ENCODE results near the gene COL1A2.

The COL1A2 gene

DNA sequence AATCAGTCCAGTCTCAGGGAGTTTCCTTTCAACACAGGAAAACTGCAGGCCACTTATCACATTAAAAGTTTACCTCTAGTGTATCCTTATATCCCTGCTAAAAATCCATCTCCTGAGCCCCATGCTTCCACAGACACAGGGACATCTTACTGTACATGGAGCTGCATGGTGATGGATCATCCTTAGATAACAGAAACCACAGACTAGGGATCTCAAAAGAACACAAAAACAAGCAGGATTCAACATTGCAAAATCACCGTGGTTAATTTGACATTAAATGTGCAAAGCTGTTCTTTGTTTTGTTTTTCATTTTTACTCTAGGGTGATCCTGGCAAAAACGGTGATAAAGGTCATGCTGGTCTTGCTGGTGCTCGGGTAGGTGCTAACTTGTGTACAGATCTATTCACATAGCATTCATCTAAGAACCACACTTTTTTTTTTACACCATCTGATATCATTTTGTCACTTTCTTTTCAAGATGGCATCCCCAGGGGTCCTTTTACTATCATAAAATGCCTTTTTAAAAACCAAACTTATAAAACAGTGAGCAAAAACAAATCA, 18.1 kb downstream of the COL1A2 start:
- DNase-seq: no peak

DNA sequence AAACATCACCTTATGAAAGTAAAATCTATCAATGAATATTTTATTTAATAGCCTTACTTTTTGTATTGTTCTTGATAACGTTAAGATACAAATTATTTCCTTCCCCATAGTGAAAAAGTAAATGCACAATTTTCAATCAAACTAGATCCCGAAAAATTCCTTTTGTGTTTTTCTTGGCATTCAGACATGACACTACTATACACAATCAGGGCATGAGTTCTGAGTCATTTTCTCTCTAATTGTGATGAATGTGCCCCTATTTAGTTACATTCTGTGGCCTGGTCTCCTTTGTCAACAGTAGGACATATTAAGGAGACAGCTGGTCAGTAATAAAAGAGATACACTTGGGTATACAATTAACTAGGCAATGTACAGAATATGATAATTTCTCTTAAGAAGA, 19.8 kb downstream of the COL1A2 start:
- DNase-seq: no peak

DNA sequence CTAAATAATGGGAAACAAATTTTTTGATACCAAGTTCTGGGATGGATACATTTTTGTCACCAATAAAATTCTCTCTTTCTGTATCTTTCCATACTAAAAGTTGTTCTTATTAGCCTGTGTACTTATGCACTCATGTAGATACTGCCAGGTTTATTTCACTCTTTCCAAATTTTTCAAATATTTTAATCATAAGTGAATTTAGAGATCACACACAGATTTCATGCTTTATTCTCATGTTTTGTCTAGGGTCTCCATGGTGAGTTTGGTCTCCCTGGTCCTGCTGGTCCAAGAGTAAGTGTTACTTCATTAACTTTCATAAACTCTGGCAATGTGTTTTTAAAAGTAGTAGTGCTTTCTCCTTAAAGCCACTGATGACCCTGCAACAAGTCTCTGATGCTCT, 20.3 kb downstream of the COL1A2 start:
- no peak for DNase-seq

DNA sequence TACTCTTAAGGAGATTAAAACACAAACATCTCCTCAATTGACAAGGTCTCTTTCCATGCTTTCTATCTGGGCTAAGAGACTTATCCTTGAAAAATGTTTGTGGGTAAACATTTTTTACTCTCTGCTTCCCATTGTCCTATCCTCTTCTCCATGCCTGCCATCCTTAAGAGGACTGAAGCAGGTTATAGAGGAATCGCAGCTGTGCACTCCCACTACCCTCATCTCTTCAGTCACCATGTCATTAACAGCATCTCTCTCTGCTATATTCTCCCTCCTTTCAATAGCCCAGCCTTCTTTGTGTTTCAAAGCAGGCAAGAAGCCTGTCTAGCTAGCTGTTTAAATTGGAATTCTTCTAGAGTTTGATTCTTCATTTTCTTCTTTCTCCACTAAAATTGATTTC, 22.6 kb downstream of the COL1A2 start:
- no peak for DNase-seq

DNA sequence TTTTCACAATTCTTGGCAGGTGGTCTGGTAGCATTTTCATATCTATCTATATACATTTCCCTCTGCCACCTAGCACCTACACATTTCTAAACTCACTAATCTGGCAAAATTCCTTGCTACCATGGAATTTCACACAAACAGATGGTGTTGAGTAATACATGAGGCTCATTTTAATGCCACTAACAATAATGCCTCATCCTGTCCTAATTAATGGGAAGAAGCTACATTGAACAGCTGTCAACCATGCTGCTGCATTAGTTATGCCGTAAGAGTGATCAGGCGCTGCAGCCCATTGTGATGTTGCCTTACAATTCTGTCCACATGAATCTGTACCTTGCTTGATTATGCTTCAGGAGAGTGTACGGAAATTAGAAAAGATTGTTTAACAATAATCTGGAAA, 23.2 kb downstream of the COL1A2 start:
- DNase-seq: no peak

DNA sequence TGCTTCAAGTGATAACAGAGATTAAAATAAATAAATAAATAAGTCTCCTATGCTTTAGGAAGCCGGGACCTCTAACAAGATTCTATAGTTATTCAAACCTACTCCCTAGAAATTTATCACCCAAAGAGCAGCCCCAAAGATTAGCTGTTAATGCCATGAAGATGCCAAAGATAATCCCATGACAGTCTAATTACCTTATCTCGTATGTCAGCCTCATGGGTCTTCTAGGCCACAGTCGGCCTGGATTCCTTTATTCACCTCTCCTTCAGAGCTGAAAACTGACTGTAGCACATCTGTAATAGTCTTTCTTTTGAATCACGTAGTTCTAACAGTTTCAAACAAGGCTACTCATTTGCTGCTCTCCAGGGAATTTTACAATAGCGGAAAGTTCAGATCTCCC, 24.2 kb downstream of the COL1A2 start:
- DNase-seq: no peak

DNA sequence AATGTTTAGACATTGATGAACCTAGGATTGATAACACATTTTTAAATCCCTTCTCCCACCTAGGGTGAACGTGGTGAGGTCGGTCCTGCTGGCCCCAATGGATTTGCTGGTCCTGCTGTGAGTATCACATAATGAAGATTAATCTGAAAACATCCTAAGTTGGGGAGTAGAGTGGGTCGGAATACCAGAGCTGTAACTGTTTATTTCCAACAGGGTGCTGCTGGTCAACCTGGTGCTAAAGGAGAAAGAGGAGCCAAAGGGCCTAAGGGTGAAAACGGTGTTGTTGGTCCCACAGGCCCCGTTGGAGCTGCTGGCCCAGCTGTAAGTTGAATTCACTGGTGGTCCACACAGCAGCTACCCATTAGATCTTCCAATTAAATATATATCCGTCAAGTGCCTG, 25.6 kb downstream of the COL1A2 start:
- no peak for DNase-seq

DNA sequence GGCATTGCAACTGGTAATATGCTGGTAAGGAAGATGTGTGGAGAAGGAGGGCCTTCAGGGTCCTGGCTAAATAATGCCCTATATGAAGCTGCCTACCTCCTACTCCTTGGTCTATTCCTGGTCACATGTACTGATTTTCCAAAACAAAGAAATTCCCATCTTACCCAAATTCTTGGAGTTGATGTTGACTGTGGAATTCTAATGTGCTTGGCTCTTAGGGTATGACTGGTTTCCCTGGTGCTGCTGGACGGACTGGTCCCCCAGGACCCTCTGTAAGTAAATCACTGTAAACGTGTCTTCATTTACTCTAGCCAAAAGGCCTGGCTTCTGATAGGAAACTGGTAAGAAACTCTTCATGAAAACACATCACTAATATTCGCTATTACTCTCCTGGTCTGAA, 27.0 kb downstream of the COL1A2 start:
- no peak for DNase-seq

DNA sequence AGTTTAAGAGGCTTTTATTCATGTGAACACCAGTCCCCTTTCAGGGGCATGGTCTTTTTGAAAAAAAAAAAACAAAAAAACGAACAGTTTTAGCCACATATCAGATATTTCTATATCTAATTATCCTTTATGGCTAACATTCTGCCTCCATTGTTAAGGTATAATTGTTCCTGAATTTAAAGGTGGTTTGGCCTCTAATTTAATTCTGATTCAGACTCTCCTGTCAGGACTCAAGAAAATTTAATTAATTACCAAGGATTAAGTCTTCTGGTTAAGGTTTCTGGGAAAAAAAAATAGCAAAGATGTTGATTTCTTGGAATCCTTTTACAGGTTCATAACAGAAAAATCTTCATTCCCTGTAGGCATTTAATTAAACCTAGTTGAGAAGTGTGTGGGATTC, 27.4 kb downstream of the COL1A2 start:
- no peak for DNase-seq

DNA sequence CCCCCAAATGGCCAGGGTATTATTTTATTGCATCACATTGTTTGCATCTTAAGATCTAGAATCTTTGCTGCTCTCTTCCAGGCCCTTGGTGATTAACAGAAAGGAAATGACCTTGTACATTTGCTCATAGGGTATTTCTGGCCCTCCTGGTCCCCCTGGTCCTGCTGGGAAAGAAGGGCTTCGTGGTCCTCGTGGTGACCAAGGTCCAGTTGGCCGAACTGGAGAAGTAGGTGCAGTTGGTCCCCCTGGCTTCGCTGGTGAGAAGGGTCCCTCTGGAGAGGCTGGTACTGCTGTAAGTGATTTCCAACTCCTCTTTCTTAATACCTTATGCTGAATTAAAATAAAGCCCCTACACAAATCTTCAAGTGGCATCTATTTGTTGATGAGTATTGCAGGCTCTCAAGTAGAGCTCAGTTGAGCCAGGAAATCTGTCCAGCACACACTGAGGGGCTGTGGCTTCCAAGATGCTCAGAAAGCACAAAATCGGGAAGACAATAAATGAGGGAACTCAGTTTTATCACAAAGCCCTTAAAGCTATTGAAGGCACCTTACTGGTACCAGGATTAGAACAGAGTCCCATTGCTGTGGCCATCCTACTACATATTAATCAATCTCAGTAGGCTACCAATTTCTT, 28.2 kb downstream of the COL1A2 start:
- no peak for DNase-seq

DNA sequence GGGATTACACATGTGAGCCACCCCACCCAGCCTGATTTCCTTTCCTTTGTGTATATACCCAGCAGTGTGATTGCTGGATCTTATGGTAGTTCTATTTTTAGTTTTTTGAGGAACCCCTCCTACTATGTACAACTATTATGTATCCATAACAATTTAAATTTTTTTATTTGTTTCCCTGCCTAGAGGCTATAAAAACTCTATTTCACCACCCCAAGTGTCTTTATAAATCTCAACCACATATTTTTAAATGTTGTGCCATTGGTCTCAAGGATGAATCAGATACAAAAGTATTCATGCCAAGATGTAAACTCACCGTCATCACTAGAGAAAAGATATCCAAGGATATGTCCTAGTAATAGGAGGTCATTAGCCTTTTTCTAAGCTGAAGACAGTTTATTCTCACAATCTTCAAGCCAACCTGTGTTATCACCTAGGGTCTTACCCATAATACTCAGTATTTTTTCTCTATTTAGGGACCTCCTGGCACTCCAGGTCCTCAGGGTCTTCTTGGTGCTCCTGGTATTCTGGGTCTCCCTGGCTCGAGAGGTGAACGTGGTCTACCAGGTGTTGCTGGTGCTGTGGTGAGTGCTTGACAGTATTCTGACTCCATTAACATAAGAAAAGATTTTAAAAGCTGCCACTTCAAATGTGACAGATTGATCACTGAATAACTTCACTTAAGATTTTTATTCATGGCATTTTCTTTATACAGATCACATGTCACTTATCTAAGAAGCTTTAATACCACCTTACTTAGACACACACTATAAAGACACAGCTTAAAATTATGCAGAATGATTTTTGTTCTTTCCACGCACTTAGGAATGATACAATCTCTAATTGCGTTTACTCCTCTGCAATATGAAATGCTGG, 29.4 kb downstream of the COL1A2 start:
- no peak for DNase-seq

DNA sequence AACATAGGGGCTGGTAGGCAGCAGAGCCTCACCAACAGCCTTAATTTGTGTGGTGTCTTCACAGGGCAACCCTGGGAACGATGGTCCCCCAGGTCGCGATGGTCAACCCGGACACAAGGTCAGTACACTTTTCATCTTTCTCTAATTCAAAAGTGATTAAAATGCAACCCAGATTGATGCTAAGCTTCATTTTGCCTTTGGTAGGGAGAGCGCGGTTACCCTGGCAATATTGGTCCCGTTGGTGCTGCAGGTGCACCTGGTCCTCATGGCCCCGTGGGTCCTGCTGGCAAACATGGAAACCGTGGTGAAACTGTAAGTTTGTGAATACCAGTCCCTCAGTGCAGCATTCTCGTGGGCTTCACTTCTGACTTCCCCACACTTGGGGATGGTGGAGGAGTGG, 30.9 kb downstream of the COL1A2 start:
- no peak for DNase-seq

DNA sequence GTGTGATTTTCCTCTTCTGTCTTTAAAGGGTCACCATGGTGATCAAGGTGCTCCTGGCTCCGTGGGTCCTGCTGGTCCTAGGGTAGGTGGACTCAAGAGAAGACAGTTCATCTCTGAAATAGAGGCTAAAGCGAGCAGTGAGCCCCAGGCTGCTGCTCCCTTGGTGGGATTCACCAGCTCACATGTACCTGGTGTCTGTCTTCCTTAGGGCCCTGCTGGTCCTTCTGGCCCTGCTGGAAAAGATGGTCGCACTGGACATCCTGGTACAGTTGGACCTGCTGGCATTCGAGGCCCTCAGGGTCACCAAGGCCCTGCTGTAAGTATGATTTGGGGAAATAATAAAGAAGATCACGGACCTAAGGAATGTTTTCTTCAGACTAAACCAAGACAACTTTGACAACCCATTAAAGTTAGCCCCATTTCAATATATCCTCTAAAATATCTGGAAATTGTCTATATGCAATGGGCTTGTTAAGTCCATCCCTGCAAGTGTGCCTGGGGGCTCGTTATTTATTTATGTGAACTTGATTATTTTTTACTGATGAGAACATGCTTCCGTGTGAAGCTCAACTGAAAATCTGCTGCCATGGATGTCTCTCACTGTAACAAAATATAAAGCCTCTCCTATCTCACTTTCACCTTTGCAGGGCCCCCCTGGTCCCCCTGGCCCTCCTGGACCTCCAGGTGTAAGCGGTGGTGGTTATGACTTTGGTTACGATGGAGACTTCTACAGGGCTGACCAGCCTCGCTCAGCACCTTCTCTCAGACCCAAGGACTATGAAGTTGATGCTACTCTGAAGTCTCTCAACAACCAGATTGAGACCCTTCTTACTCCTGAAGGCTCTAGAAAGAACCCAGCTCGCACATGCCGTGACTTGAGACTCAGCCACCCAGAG, 32.5 kb downstream of the COL1A2 start:
- DNase-seq: no peak

DNA sequence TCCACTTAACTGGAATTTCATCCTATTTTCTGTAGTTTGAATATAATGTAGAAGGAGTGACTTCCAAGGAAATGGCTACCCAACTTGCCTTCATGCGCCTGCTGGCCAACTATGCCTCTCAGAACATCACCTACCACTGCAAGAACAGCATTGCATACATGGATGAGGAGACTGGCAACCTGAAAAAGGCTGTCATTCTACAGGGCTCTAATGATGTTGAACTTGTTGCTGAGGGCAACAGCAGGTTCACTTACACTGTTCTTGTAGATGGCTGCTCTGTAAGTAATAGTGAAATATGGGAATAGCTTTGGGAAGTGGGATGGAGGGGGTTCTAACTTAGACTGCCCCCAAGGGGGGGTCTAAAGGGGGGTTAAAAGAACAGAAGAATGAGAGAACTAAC, 34.5 kb downstream of the COL1A2 start:
- no peak for DNase-seq

DNA sequence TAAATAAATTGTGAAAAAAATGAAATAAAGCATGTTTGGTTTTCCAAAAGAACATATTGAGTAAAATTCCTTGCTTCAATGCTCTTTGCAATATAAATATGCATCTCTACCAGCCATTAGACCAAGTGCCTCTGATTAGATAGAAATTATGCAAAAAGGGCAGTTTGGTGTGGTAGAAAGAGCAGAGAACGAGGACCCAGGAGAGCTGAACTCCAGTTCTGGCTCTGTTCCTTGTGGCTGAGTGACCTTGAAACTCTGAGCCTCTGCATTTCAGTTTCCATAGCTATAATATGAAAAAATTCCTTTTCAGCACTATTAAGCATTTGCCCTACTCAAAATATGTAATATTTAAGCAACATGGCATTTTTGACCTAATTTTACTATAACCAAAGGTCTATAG, 36.5 kb downstream of the COL1A2 start:
- DNase-seq: no peak

DNA sequence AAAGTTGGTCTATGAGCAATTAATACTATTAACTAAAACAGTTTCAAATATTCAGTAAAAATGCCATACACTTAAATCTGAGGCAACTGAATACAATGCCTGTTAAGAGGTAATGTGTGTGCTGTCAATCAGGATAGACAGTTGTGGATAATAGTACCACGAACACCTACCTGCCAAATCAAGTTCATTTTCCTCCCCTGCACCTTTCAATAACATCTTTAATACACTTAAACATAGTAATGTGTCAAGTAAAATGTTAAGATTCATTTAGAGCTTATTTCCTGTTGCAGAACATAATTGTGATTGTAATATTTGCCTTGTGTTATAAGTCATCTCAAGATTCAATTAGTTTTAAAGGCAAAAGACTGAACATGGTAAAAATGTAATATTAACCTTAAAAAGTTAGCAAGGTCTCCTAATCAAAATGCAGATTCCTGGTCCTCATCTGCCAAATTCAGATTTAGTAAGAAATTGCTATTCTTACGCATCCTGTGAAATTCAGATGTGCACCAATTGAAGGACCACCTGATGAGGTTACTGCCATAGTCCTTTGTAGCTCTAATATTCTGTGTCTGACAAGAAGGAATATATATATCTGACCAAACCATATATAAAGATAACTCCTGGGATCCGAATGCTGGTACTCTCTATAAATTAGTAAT, 37.1 kb downstream of the COL1A2 start:
- no peak for DNase-seq

DNA sequence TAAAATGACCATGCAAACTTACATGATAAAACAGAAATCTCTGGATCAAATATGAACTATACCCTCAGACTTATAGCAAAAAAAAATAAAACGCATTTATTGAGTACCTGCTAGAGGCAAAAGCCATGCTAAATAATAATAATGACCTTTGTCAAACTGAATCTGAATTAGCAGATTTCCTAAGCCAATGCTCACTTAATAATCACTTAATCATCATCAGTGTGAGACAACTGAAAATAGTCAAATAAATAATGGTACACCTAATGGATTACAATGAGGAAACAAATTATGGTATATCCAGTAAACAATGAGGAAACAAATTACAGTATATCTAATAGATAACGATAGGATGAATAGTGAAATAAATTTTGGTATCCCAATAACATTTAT, 37.6 kb downstream of the COL1A2 start:
- no peak for DNase-seq

DNA sequence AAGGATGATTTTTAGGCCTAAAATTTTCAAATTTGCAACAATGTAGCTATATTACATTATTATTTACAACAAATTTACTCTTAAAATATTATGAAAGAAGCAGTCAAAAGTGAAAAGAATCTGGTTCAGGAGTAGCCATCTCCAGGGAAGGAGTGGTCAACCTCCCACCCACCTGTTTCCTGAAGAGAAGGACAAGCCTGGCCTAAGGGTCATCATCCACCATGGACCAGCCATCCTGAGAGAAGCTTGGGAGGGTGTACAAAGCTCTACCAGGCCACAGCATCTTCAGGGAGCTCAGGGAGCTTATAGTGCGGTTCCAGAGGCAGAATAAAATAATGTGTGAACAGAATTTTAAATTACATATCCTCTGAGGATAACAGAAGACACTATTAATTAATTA, 38.1 kb downstream of the COL1A2 start:
- DNase-seq: no peak

DNA sequence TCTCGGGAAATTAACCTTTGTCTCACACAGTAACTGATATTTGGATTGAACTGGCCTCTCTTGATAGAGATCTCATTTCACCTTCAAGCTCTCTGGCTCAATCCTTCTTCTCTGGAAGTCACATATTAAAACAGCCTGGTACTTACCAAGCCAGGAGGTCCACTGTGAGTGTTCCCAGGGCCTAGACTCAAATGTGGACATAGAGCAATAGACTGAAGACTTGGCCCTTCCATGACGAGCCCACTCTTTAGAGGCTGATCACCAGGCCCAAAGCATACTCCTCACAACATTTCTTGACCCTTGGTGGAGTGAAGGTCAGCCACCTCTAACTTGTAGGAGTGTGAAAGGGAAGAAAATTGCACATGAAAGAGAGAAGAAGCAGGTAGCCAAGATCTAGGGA, 38.5 kb downstream of the COL1A2 start:
- DNase-seq: no peak

DNA sequence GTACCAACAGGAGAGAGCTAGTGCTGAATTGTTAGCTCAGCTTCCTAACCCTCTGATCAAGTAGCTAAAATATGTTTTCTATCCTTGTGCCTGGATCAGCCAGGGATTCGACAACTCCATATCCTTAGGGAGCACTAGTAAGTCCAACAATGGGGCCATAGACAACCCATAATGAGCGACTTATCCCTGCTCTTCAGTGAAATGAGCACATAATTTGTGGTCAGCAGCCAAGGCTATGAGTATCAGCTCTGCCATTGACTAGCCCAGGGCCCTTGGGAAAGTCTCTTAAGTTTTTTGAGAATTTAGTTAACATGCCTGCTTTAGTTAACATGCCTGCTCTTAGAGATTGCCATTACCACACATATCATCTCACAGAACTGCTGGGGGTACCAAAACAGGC, 39.3 kb downstream of the COL1A2 start:
- DNase-seq: no peak

DNA sequence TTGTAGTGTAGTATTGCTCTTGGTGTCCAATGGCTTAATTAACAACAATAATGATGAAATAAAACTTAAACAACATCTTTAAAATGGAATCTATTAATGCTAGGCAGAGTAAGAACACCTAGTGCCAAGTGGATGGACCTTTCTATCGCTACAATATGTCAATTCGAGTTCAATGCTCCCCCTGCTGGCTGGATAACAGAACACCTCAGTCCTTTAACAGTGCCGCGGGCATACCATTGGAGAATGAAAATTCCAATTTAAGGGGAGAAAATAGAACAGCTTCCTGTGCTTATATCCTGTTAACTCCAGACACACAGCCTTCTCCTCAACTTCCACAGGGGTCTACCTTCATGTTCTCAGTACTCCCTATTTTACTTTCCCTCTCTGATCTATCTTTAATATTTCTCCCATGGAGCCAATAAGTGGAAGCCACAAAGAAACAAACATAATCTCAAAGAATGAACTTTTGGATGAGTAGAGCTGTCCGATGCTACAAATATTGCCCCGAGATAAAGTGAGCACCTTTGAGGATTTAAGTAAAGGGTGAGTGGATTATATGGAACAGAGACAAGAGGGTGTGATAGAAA, 41.4 kb downstream of the COL1A2 start:
- peak; percentile 47 to 66 for DNase-seq

DNA sequence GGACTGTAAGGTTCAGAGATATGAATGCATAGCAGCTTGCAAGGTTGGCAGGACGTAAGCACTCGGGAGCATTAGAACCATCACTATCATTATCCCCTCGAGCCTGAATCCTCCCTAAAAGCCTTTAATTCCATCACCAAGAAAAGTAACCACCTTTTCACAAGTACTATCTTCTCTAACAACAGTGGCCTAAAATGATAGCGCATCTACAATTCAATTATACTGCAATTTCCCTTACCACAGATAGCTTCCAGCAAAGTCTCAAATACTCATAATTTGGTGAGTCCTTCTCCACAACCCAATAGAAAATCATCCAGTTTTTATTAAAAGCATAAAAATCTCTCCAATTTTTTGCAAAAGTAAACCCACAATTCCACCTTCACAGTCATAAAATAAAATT, 42.0 kb downstream of the COL1A2 start:
- DNase-seq: no peak
